Left ventricle myocardium superior (tissue), 1 donor: ENCODE results near the gene ZSWIM3. TPM values are rescaled to one million over a fixed set of nuclear protein-coding genes. Genes with fewer than 3 reads are reported as not detected.
"Not testable (repeated sequence)": the region's sequence is repeated elsewhere in the genome, so short reads cannot be mapped to it uniquely, and the experiment has no call there.

ENCODE experiments used
- ATAC-seq: fragments of 200-7000 bp; cut with Tn5 transposase; one replicate; pipeline ENCODE4 v1.9.1; 2020; ENCODE audit warnings: mild to moderate bottlenecking, moderate library complexity
- DNase-seq: peaks from one replicate; pipeline ENCODE4 v3.0.0-alpha.2; 2020
- intact Hi-C: fragments of 100-400 bp; cut with micrococcal nuclease; formaldehyde crosslinking; loops from one replicate; pipeline ENCODE4 v1.11.0; 2022
- total RNA-seq: library from RNA; stranded (reverse); fragmentation: NEBNext Ultra II Directional; extraction: Animal tissue kit (Norgen Biotek cat#: 25700); gene quantifications from one replicate; pipeline ENCODE4 v1.2.1, GENCODE V29; 2021
- donor health status: DM: no; HTN: yes; CAD: no; lungs with severe emphysema.

ZSWIM3 gene
- total RNA-seq, 1 donor from 2014 or later = 1.9 TPM

DNA sequence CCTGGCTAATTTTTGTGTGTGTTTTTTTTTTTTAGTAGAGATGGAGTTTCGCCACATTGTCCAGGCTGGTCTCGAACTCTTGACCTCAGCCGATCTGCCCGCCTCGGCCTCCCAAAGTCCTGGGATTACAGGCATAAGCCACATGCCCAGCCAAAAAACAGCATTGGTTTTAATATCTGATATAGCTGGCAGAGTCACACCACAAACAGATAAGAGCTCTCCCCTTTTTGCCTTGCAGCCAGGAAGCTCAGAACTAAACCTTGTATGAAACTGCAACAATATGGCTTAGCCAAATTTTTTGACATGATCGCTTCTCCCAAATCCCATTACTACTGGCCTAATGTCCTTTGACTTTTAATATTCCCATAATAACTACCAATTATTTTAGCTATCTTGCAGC is 5.1 kb upstream of the ZSWIM3 start:
- intact Hi-C loops = no loop called here
- DNase-seq = no peak
- ATAC-seq = no peak

GRCh38 chr20:45853484-45853883 is 3.9 kb upstream of the ZSWIM3 start:
- ATAC-seq (no peak), DNase-seq (no peak)
- intact Hi-C loops = no loop called here

DNA sequence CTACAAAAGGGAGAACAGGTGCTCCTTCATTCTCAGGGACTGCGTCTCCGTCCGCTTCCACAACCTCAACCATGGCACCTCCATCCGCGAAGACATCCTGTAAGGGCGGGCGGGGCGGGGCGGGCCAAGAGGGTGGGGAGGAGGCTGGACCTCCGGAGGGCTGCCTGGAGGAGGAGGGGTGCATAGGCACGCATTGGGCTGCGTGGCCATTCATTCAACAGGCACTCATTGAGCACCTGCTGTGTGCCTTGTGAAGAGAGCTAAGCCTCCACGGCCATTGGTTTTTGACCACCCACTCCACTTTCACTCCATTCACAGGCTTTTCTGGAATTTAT is 435 bp downstream of the ZSWIM3 start:
- DNase-seq (no peak), ATAC-seq (peak; percentile 7)
- intact Hi-C loops = no loop called here

GRCh38 chr20:45859916-45860315 is 2.5 kb downstream of the ZSWIM3 start:
- intact Hi-C loops = no loop called here
- DNase-seq = no peak
- ATAC-seq = no peak

- intact Hi-C loops = no loop called here
Measured at GRCh38 chr20:45860560-45861220, 3.3 kb downstream of the ZSWIM3 start.

DNA sequence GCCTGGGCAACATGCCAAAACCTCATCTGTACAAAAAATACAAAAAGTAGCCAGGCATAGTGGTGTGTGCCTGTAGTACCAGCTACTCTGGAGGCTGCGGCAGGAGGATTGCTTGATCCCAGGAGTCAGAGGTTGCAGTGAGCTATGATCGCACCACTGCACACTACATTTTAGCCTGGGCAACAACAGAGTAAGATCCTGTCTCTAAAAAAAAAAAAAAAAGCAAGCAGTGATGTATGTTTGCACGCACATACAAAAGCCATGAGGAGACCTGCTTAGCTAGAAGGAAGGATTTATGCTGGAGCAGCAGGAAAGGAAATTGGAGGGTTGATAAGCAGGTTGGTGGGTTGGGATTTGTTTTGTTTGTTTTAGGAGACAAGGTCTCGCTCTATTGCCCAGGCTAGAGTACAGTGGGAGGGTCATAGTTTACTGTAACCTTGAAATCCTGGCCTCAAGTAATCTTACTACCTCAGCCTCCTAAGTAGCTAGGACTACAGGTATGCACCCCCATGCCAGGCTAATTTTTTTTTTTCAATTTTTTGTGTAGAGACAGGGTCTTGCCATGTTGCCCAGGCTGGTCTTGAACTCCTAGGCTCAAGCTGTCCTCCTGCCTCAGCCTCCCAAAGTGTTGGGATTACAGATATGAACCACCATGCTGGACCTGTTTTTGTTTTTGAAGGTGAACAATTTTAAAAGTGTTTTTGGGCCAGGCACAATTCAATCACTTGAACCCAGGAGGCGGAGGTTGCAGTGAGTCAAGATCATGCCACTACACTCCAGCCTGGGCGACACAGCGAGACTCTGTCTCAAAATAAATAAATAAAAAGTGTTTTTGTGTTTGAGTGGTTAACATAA is 4.0 kb downstream of the ZSWIM3 start:
- no peak for ATAC-seq
- intact Hi-C loops = no loop called here
- DNase-seq = no peak

More at GRCh38 chr20:45860560-45861220, 3.3 kb downstream of the ZSWIM3 start:
- ATAC-seq (no peak), DNase-seq (no peak)

GRCh38 chr20:45863543-45864470 is 6.4 kb downstream of the ZSWIM3 start:
- intact Hi-C loops = no loop called here
- ATAC-seq = no peak
- DNase-seq = no peak

- DNase-seq (no peak), ATAC-seq (no peak)
- intact Hi-C loops = no loop called here
Measured at GRCh38 chr20:45866454-45866853, 9.0 kb downstream of the ZSWIM3 start.

- intact Hi-C loops = no loop called here
- no peak for ATAC-seq
- no peak for DNase-seq
Measured at GRCh38 chr20:45867136-45867818, 9.9 kb downstream of the ZSWIM3 start.

GRCh38 chr20:45867819-45868176 is 10.4 kb downstream of the ZSWIM3 start:
- no peak for DNase-seq
- ATAC-seq = no peak
- intact Hi-C loops = no loop called here

DNA sequence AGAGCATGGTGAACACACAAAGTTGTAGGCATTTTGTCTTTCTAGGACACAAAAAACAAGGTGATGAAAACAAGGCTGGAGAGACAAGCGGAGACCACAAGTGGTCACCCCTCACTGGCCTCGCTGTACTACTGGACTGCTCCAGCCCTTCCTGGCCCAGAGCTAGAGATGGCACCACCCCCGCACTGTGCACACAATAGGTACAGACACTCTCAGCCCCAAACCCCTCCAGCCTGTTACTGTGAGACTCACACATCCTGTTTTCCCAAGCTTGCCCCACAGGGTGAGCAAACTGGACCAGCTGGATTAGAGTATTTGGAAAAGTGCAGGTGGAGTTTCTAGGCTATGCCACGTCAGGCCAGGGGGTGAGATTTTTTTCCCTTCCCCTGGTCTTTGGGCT is 15.2 kb downstream of the ZSWIM3 start:
- DNase-seq (no peak), ATAC-seq (no peak)
- intact Hi-C loops = no loop called here

DNA sequence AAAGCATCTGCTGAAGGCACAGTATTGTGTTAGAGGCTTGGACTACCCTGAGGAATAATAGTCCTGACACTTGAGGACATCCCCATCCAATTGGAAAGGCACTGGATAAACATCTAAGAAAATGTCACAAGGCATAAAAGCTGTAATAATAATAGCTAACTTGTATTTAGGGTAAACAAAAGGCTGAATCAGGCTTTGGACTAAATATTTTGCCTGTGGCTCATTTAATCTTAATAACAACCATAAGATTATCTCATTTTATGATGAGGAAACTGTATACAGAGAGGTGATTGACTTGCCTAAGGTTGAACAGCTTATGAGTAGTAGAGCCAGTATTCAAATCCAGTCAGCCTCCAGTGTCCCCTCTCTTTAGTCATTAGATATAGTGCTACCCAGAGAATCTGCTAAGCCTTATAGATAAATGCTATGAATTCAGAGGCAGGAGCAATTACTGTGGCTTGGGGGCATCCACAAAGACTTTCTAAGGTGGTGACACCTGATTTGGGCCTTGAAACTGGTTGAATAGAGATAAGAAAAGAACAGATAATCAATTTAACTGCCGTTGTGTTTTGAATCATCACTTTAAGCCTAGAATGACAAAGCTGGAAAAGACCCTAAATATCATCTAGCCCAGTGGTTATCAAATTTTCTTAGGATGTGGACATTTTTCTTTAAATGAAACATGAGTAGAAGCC is 16.1 kb downstream of the ZSWIM3 start:
- intact Hi-C loops = no loop called here
- DNase-seq (no peak), ATAC-seq (no peak)

GRCh38 chr20:45874104-45874481 is 16.7 kb downstream of the ZSWIM3 start:
- DNase-seq, ATAC-seq, intact Hi-C loops: not testable (repeated sequence)

DNA sequence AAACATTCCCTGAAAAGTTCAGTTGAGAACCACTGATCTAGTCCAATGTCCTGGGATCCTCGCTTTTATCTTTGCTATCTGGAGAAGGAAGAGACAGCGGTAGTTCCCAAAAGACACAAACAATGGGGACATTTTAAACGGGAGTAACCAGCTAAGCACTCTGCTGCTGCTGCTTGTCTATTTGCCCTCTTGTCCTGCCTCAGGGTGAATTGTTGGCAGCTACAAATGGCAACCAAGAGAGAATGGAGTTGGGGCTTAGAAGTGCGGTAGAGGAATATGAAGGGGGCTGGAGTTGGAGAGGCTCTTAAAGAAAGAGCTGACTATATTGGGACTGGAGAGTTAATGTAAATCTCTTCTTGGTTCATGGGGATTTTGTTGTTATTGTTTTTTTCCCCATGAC is 17.2 kb downstream of the ZSWIM3 start:
- ATAC-seq = no peak
- no peak for DNase-seq
- intact Hi-C loops = no loop called here

DNA sequence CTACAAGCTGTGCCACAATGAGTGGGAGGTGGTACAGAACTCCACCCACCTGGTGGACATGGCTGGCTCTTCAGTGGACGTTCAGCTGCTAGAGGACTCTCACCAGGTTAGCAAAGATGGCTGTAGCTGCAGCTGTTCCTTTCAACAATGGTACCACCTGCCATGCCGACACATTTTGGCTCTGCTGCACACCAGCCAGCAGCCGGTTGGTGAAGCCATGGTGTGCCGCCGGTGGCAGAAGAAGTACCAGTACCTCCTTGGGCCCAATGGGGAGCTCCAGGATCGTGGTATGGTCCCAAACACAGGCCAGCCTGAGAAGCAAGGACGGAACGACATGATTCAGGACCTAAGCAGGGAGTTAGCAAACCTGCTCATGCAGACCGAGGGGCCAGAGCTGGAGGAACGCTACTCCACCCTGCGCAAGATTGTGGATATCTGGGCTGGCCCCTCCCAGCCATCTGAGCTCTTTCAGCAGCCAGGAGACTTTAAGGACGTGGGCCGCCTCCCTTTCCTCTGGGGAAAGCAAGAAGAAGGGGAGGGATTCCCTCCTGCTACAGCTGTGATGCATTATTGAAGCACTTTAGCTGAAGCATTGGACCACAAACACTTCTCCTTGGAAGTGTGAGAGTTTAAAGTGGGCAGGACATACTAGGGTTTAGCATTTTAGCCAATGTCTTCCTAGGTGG is 20.8 kb downstream of the ZSWIM3 start:
- ATAC-seq = peak; percentile 49
- intact Hi-C loops = no loop called here
- peak; percentile 56 for DNase-seq

GRCh38 chr20:45880988-45881788 is 23.8 kb downstream of the ZSWIM3 start, which contains the start of gene ZSWIM1:
ZSWIM1 (plus strand) TSS chr20:45881227; CDS start chr20:45882593, 1,366 bp downstream.
- intact Hi-C loops = no loop called here
- ATAC-seq = peak; percentile 95

GRCh38 chr20:45882469-45883099 is 25.2 kb downstream of the ZSWIM3 start:
- ATAC-seq (no peak), DNase-seq (no peak)
- intact Hi-C loops = no loop called here

More at GRCh38 chr20:45880988-45881788, 23.8 kb downstream of the ZSWIM3 start, which contains the start of gene ZSWIM1:
- peak; percentile 99 for DNase-seq
